Tibial nerve (tissue), 4 donors: Measurements from ENCODE around the gene ASXL2. TPM values are rescaled to one million over a fixed set of nuclear protein-coding genes. Genes with fewer than 3 reads are reported as not detected.
A peak's percentile ranks its signal among the peaks of the same experiment; 100 is the strongest.

ENCODE experiments used
- DNase-seq, 2 donors: peaks; one replicate each; pipeline ENCODE4 v3.0.0-alpha.2; 2019; ENCODE audit warnings: low spot score in 2 of 2
- H3K27ac ChIP-seq, 4 donors: fragments of 200-600 bp; sonication (generic) in 3 of 4; one replicate each; pipeline ENCODE4 v1.5.1; 2017 to 2019; ENCODE audit warnings: mild to moderate bottlenecking in 1 of 4
- H3K27me3 ChIP-seq, 2 donors: fragments of 200-600 bp; sonication (generic) in 1 of 2; one replicate each; pipeline versions ENCODE4 v1.5.1 to v1.6.0; 2017 to 2019
- H3K36me3 ChIP-seq, 3 donors: fragments of 200-600 bp; sonication (generic); one replicate each; pipeline ENCODE4 v1.5.1; 2018 to 2019
- H3K4me1 ChIP-seq, 4 donors: fragments of 200-600 bp; sonication (generic) in 3 of 4; one replicate each; pipeline ENCODE4 v1.5.1; 2017 to 2019
- H3K4me3 ChIP-seq, 4 donors: fragments of 200-600 bp; sonication (generic) in 3 of 4; one replicate each; pipeline ENCODE4 v1.5.1; 2017 to 2019; ENCODE audit warnings: mild to moderate bottlenecking in 1 of 4, moderate library complexity in 1 of 4
- H3K9me3 ChIP-seq, 4 donors: fragments of 200-600 bp; sonication (generic) in 3 of 4; one replicate each; pipeline ENCODE4 v1.5.1; 2017 to 2019
- CTCF ChIP-seq, 5 experiments: fragments of 200-600 bp in 3 of 5; fragments of 450-650 bp in 2 of 5; sonication (generic) in 3 of 5; IDR thresholded peaks; one replicate each; pipeline ENCODE4 v1.5.1; 2016 to 2019; ENCODE audit warnings: antibody characterized with exemption in 5 of 5, mild to moderate bottlenecking in 3 of 5, moderate library complexity in 2 of 5
- EP300 ChIP-seq, 2 donors: sonication (generic); formaldehyde crosslinking; IDR thresholded peaks; one replicate each; pipeline ENCODE4 v1.6.1; 2017; ENCODE audit warnings: antibody characterized with exemption in 2 of 2, mild to moderate bottlenecking in 1 of 2
- POLR2A ChIP-seq, 2 donors: fragments of 450-650 bp; IDR thresholded peaks; one replicate each; pipeline ENCODE4 v1.6.1; 2017; ENCODE audit warnings: antibody characterized with exemption in 2 of 2, mild to moderate bottlenecking in 2 of 2, moderate library complexity in 2 of 2
- WGBS, 2 donors: methylation state at CpG; one replicate each; pipeline ENCODE4 v1.1.5; 2018; 5-methylcytosine and 5-hydroxymethylcytosine counted together
- total RNA-seq, 4 donors: library from RNA; depleted of rRNA; stranded (reverse); fragments of >200 nt; gene quantifications; one replicate each; pipeline ENCODE4 v1.1.0, GENCODE V29; 2016

Gene ASXL2
- total RNA-seq, 4 donors from 2014 or later: 13.2 to 21.2 (median 16.5) TPM

- Histone ChIP-seq H3K27me3 (no peaks in the 10 kb centered on the region), H3K9me3 (no peaks in the 10 kb centered on the region), H3K27ac (no peak overlapping the region), H3K4me3 (no peak overlapping the region), H3K36me3 (no peaks in the 10 kb centered on the region), H3K4me1 (peaks cover 0 to 6% (median 0%) of the 10 kb centered on the region in 4 donors)
- no peak for DNase-seq
- no peak for TF ChIP-seq CTCF (IDR thresholded peaks at IDR 0.05)
- no peak for TF ChIP-seq POLR2A (IDR thresholded peaks at IDR 0.05)
- TF ChIP-seq EP300 (IDR thresholded peaks at IDR 0.05): no peak
- WGBS, 2 donors: 42 to 44% methylated on average over 17 of the region's 17 CpGs
These were observed 180.5 kb downstream of the ASXL2 start for GRCh38 chr2:25697559-25698341.

- Histone ChIP-seq H3K4me3 (no peak overlapping the region), H3K27me3 (no peaks in the 10 kb centered on the region), H3K36me3 (no peaks in the 10 kb centered on the region), H3K9me3 (no peaks in the 10 kb centered on the region), H3K27ac (no peak overlapping the region), H3K4me1 (peaks cover 0 to 7% (median 0%) of the 10 kb centered on the region in 4 donors)
- 84 to 86% methylated on average over 6 of the region's 6 CpGs for WGBS, 2 donors
- TF ChIP-seq EP300 (IDR thresholded peaks at IDR 0.05) (no peak), CTCF (IDR thresholded peaks at IDR 0.05) (no peak), POLR2A (IDR thresholded peaks at IDR 0.05) (no peak)
- no peak for DNase-seq
These were observed 185.4 kb downstream of the ASXL2 start for GRCh38 chr2:25692737-25693445.

GRCh38 chr2:25692143-25692542, 186.1 kb downstream of the ASXL2 start:
- TF ChIP-seq EP300 (IDR thresholded peaks at IDR 0.05): no peak
- no peak for TF ChIP-seq CTCF (IDR thresholded peaks at IDR 0.05)
- TF ChIP-seq POLR2A (IDR thresholded peaks at IDR 0.05): no peak
- Histone ChIP-seq H3K4me3 (no peak overlapping the region), H3K4me1 (peaks cover 0 to 5% (median 0%) of the 10 kb centered on the region in 4 donors), H3K27me3 (no peaks in the 10 kb centered on the region), H3K9me3 (no peaks in the 10 kb centered on the region), H3K27ac (no peak overlapping the region), H3K36me3 (no peaks in the 10 kb centered on the region)
- 34 to 39% methylated on average over 4 of the region's 4 CpGs for WGBS, 2 donors
- peak in 1 of 2 donors; percentile 7 for DNase-seq

- no peaks in the 10 kb centered on the region for H3K36me3 ChIP-seq
- H3K27ac ChIP-seq: no peak overlapping the region
- TF ChIP-seq POLR2A (IDR thresholded peaks at IDR 0.05) (no peak), EP300 (IDR thresholded peaks at IDR 0.05) (no peak), CTCF (IDR thresholded peaks at IDR 0.05) (no peak)
- H3K4me1 ChIP-seq: peaks cover 0 to 5% (median 0%) of the 10 kb centered on the region in 4 donors
- 13 to 20% methylated on average over 1 of the region's 1 CpG for WGBS, 2 donors
- no peaks in the 10 kb centered on the region for H3K27me3 ChIP-seq
- no peaks in the 10 kb centered on the region for H3K9me3 ChIP-seq
- no peak overlapping the region for H3K4me3 ChIP-seq
- DNase-seq: no peak
These were observed 188.2 kb downstream of the ASXL2 start for GRCh38 chr2:25690058-25690457.

GRCh38 chr2:25688236-25688635, 190.1 kb downstream of the ASXL2 start:
- Histone ChIP-seq H3K27me3 (no peaks in the 10 kb centered on the region), H3K9me3 (no peaks in the 10 kb centered on the region), H3K27ac (no peak overlapping the region), H3K4me3 (no peak overlapping the region), H3K4me1 (peaks cover 0 to 5% (median 0%) of the 10 kb centered on the region in 4 donors), H3K36me3 (no peaks in the 10 kb centered on the region)
- WGBS, 2 donors: 82 to 92% methylated on average over 6 of the region's 6 CpGs
- no peak for DNase-seq
- TF ChIP-seq CTCF (IDR thresholded peaks at IDR 0.05): no peak
- no peak for TF ChIP-seq EP300 (IDR thresholded peaks at IDR 0.05)
- no peak for TF ChIP-seq POLR2A (IDR thresholded peaks at IDR 0.05)
